GM23338 (cell line): ENCODE measurements around the gene TENT4A.

ENCODE experiments used
- CREB1 ChIP-seq: fragments of 250-450 bp; sonication (Bioruptor Pico); IDR thresholded peaks from 2 replicates; pipeline ENCODE4 v1.5.0; 2020; ENCODE audit warnings: low read depth, mild to moderate bottlenecking, moderate library complexity
- EZH2 ChIP-seq: fragments of 200-600 bp; sonication (generic); IDR thresholded peaks from one replicate; pipeline ENCODE4 v1.8.0; 2017; ENCODE audit warnings: antibody characterized with exemption, mild to moderate bottlenecking, low read depth; ENCODE audit not compliant: unreplicated experiment
- NANOG ChIP-seq: IDR thresholded peaks from 2 replicates; pipeline ENCODE4 v1.6.1; 2016; ENCODE audit warnings: antibody characterized with exemption, borderline replicate concordance
- POLR2AphosphoS5 ChIP-seq: IDR thresholded peaks from 2 replicates; pipeline ENCODE4 v1.6.1; 2016; ENCODE audit warnings: antibody characterized with exemption, low read depth
- TF ChIP-seq, protein P1 (sequence below): IDR thresholded peaks from one replicate; pipeline ENCODE4 v1.6.1; 2018; ENCODE audit warnings: antibody characterized with exemption; ENCODE audit not compliant: unreplicated experiment
- TF ChIP-seq, protein P2 (sequence below), 2 experiments: fragments of 200-600 bp in 1 of 2; sonication (generic) in 1 of 2; conservative IDR thresholded peaks; 2 replicates each; pipeline versions ENCODE4 v1.5.1 to v1.6.1; 2016 to 2017; ENCODE audit warnings: antibody characterized with exemption in 2 of 2, low read depth in 2 of 2, mild to moderate bottlenecking in 2 of 2, moderate library complexity in 1 of 2
- TF ChIP-seq, protein P3 (sequence below): IDR thresholded peaks from 2 replicates; pipeline ENCODE4 v1.6.1; 2016; ENCODE audit warnings: antibody characterized with exemption

DNA sequence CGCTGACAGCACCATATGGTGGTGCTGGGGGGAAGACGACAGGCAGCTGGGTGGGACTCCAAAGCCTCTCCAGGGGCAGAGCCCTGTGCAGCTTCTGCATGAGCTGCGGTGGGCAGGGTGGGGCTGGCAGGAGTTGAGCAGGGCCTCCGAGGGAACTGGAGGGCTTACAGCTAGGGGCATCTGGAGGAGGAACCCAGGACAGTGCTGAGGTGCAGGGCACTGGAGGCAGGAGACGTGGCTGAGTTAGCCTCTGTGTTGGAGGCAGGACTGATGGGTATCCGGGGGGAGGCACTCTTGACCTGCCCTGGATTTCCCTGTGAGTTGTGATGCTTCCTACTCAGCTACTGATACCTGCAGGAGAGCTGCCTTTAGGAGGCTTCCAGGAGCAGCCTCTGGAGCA, 45.0 kb downstream of the TENT4A start:
- TF ChIP-seq EZH2 (no peak), POLR2AphosphoS5 (no peak), NANOG (no peak), CREB1 (CRISPR knock-in tag) (no peak)
- TF ChIP-seq, protein P1, sequence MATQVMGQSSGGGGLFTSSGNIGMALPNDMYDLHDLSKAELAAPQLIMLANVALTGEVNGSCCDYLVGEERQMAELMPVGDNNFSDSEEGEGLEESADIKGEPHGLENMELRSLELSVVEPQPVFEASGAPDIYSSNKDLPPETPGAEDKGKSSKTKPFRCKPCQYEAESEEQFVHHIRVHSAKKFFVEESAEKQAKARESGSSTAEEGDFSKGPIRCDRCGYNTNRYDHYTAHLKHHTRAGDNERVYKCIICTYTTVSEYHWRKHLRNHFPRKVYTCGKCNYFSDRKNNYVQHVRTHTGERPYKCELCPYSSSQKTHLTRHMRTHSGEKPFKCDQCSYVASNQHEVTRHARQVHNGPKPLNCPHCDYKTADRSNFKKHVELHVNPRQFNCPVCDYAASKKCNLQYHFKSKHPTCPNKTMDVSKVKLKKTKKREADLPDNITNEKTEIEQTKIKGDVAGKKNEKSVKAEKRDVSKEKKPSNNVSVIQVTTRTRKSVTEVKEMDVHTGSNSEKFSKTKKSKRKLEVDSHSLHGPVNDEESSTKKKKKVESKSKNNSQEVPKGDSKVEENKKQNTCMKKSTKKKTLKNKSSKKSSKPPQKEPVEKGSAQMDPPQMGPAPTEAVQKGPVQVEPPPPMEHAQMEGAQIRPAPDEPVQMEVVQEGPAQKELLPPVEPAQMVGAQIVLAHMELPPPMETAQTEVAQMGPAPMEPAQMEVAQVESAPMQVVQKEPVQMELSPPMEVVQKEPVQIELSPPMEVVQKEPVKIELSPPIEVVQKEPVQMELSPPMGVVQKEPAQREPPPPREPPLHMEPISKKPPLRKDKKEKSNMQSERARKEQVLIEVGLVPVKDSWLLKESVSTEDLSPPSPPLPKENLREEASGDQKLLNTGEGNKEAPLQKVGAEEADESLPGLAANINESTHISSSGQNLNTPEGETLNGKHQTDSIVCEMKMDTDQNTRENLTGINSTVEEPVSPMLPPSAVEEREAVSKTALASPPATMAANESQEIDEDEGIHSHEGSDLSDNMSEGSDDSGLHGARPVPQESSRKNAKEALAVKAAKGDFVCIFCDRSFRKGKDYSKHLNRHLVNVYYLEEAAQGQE = no peak
- TF ChIP-seq, protein P2, sequence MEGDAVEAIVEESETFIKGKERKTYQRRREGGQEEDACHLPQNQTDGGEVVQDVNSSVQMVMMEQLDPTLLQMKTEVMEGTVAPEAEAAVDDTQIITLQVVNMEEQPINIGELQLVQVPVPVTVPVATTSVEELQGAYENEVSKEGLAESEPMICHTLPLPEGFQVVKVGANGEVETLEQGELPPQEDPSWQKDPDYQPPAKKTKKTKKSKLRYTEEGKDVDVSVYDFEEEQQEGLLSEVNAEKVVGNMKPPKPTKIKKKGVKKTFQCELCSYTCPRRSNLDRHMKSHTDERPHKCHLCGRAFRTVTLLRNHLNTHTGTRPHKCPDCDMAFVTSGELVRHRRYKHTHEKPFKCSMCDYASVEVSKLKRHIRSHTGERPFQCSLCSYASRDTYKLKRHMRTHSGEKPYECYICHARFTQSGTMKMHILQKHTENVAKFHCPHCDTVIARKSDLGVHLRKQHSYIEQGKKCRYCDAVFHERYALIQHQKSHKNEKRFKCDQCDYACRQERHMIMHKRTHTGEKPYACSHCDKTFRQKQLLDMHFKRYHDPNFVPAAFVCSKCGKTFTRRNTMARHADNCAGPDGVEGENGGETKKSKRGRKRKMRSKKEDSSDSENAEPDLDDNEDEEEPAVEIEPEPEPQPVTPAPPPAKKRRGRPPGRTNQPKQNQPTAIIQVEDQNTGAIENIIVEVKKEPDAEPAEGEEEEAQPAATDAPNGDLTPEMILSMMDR (conservative IDR thresholded peaks at IDR 0.05; ENCODE audit: low read depth in 2 of 2) = no peak
- TF ChIP-seq, protein P3, sequence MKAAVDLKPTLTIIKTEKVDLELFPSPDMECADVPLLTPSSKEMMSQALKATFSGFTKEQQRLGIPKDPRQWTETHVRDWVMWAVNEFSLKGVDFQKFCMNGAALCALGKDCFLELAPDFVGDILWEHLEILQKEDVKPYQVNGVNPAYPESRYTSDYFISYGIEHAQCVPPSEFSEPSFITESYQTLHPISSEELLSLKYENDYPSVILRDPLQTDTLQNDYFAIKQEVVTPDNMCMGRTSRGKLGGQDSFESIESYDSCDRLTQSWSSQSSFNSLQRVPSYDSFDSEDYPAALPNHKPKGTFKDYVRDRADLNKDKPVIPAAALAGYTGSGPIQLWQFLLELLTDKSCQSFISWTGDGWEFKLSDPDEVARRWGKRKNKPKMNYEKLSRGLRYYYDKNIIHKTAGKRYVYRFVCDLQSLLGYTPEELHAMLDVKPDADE = no peak
